IMR-90 (cell line): ENCODE results near the gene RNF14. TPM values are rescaled to one million over a fixed set of nuclear protein-coding genes. Genes with fewer than 3 reads are reported as not detected.
A peak's percentile ranks its signal among the peaks of the same experiment; 100 is the strongest.

Experiments used
- ATAC-seq: fragments of 200-7000 bp; cut with Tn5 transposase; 2 replicates; pipeline ENCODE4 v1.9.1; 2020; ENCODE audit warnings: low read depth, mild to moderate bottlenecking, moderate library complexity
- BruUV-seq: library from RNA; stranded (reverse); fragments of 400-500 nt; replicated peaks from 2 replicates; lab custom pipeline; 2021; lab: Mats Ljungman, UMichigan
- CTCF ChIA-PET: fragments of 300-600 bp; formaldehyde crosslinking; extraction: SDS; loops from one replicate; lab custom pipeline; 2021; ENCODE audit warnings: antibody characterized with exemption; lab: Yijun Ruan, JAX
- POLR2A ChIA-PET: fragments of 300-600 bp; sonication (Branson Sonifier 250); formaldehyde crosslinking; loops from one replicate; lab custom pipeline; 2022; ENCODE audit warnings: antibody characterized with exemption; ENCODE audit not compliant: unreplicated experiment; lab: Charles Lee
- DNase-seq: peaks from one replicate; pipeline ENCODE4 v3.0.0; 2013
- H2AFZ ChIP-seq: replicated peaks from 2 replicates; pipeline ENCODE3; 2013; ENCODE audit warnings: low read length, mild to moderate bottlenecking; ENCODE audit not compliant: poor library complexity
- H2AK5ac ChIP-seq: 2 replicates; pipeline ENCODE4 v1.6.1; 2013; ENCODE audit warnings: low read depth, low read length, inconsistent platforms
- H2AK9ac ChIP-seq: replicated peaks from 2 replicates; pipeline ENCODE3; 2013; ENCODE audit warnings: mild to moderate bottlenecking, low read depth, low read length, moderate library complexity; ENCODE audit not compliant: poor library complexity
- H2BK120ac ChIP-seq: 2 replicates; pipeline ENCODE4 v1.6.1; 2013; ENCODE audit warnings: low read depth, low read length, inconsistent platforms
- H2BK15ac ChIP-seq: 3 replicates; pipeline ENCODE4 v1.6.1; 2013; ENCODE audit warnings: low read depth, low read length, inconsistent platforms
- H2BK20ac ChIP-seq: 2 replicates; pipeline ENCODE4 v1.6.1; 2013; ENCODE audit warnings: low read depth, mild to moderate bottlenecking, inconsistent platforms, low read length, moderate library complexity
- H2BK5ac ChIP-seq: 2 replicates; pipeline ENCODE4 v1.6.1; 2013; ENCODE audit warnings: mild to moderate bottlenecking, low read depth, low read length, inconsistent platforms; ENCODE audit not compliant: poor library complexity, severe bottlenecking
- H3K14ac ChIP-seq: replicated peaks from 2 replicates; pipeline ENCODE4 v1.6.1; 2013; ENCODE audit warnings: low read depth, low read length, inconsistent platforms
- H3K18ac ChIP-seq: 2 replicates; pipeline ENCODE4 v1.6.1; 2013; ENCODE audit warnings: low read depth, low read length, control low read depth
- H3K23ac ChIP-seq: 2 replicates; pipeline ENCODE4 v1.6.1; 2013; ENCODE audit warnings: low read depth, low read length, inconsistent platforms
- H3K27ac ChIP-seq: 2 replicates; pipeline ENCODE4 v1.5.1; 2013; ENCODE audit warnings: mild to moderate bottlenecking, control low read depth, low read length; ENCODE audit not compliant: insufficient read depth
- H3K27me3 ChIP-seq: 2 replicates; pipeline ENCODE4 v1.6.1; 2013; ENCODE audit warnings: low read length; ENCODE audit not compliant: control insufficient read depth, insufficient read depth
- H3K36me3 ChIP-seq: 2 replicates; pipeline ENCODE4 v1.6.1; 2013; ENCODE audit warnings: low read length, mixed read lengths; ENCODE audit not compliant: control insufficient read depth, insufficient read depth
- H3K4ac ChIP-seq: 2 replicates; pipeline ENCODE4 v1.6.1; 2013; ENCODE audit warnings: low read depth, low read length, inconsistent platforms
- H3K4me1 ChIP-seq: 2 replicates; pipeline ENCODE4 v1.6.1; 2013; ENCODE audit warnings: low read length, mixed read lengths; ENCODE audit not compliant: control insufficient read depth, insufficient read depth
- H3K4me2 ChIP-seq: 2 replicates; pipeline ENCODE4 v1.6.1; 2013; ENCODE audit warnings: low read depth, mild to moderate bottlenecking, control low read depth, low read length, moderate library complexity
- H3K4me3 ChIP-seq: 2 replicates; pipeline ENCODE4 v1.5.1; 2013; ENCODE audit warnings: low read depth, mild to moderate bottlenecking, control low read depth, low read length, moderate library complexity; ENCODE audit not compliant: insufficient read depth
- H3K56ac ChIP-seq: 2 replicates; pipeline ENCODE4 v1.6.1; 2013; ENCODE audit warnings: low read length, inconsistent platforms; ENCODE audit not compliant: insufficient read depth; ENCODE audit errors: extremely low read depth
- H3K79me1 ChIP-seq, 2 experiments: 2 replicates each; pipeline ENCODE4 v1.6.1; 2013; ENCODE audit warnings: low read length in 2 of 2, inconsistent platforms in 1 of 2, low read depth in 1 of 2
- H3K9ac ChIP-seq: 2 replicates; pipeline ENCODE4 v1.6.1; 2013; ENCODE audit warnings: low read depth, low read length, control low read depth
- H3K9me1 ChIP-seq: 2 replicates; pipeline ENCODE4 v1.6.1; 2013; ENCODE audit warnings: low read length, inconsistent platforms; ENCODE audit not compliant: insufficient read depth
- H3K9me3 ChIP-seq: 2 replicates; pipeline ENCODE4 v1.6.1; 2013; ENCODE audit warnings: low read length; ENCODE audit not compliant: control insufficient read depth, insufficient read depth
- H4K20me1 ChIP-seq: 2 replicates; pipeline ENCODE4 v1.6.1; 2013; ENCODE audit warnings: low read length, inconsistent platforms; ENCODE audit not compliant: insufficient read depth
- H4K5ac ChIP-seq: 2 replicates; pipeline ENCODE4 v1.6.1; 2013; ENCODE audit warnings: mild to moderate bottlenecking, low read depth, low read length, control low read depth
- H4K8ac ChIP-seq, 2 experiments: 2 replicates each; pipeline ENCODE4 v1.6.1; 2013; ENCODE audit warnings: low read depth in 2 of 2, low read length in 2 of 2, control low read depth in 1 of 2, inconsistent platforms in 1 of 2
- H4K91ac ChIP-seq: 2 replicates; pipeline ENCODE4 v1.6.1; 2013; ENCODE audit warnings: low read depth, low read length, inconsistent platforms; ENCODE audit not compliant: insufficient read depth
- BHLHE40 ChIP-seq: fragments of 150-350 bp; IDR thresholded peaks from 2 replicates; pipeline ENCODE4 v1.6.1; 2016; ENCODE audit warnings: mild to moderate bottlenecking, low read depth, low read length
- CEBPB ChIP-seq: IDR thresholded peaks from 2 replicates; pipeline ENCODE4 v1.6.1; 2012; ENCODE audit warnings: low read depth, low read length, improper control_type of control experiment
- CHD1 ChIP-seq: IDR thresholded peaks from 2 replicates; pipeline ENCODE4 v1.6.1; 2012; ENCODE audit warnings: low read depth, low read length, improper control_type of control experiment
- CTCF ChIP-seq: conservative IDR thresholded peaks from 2 replicates; pipeline ENCODE4 v1.5.1; 2012; ENCODE audit warnings: mild to moderate bottlenecking, low read depth, low read length, improper control_type of control experiment
- ELK1 ChIP-seq: fragments of 150-350 bp; IDR thresholded peaks from 2 replicates; pipeline ENCODE4 v1.6.1; 2016; ENCODE audit warnings: low read depth, mild to moderate bottlenecking, low read length, moderate library complexity, borderline replicate concordance
- FOS ChIP-seq: fragments of 150-350 bp; IDR thresholded peaks from 2 replicates; pipeline ENCODE4 v1.6.1; 2016; ENCODE audit warnings: low read depth, low read length
- MAFK ChIP-seq: IDR thresholded peaks from 2 replicates; pipeline ENCODE4 v1.6.1; 2012; ENCODE audit warnings: low read depth, low read length, improper control_type of control experiment
- MXI1 ChIP-seq: IDR thresholded peaks from 2 replicates; pipeline ENCODE4 v1.6.1; 2012; ENCODE audit warnings: low read depth, mild to moderate bottlenecking, low read length, moderate library complexity, borderline replicate concordance
- NFE2L2 ChIP-seq: fragments of 150-350 bp; IDR thresholded peaks from 2 replicates; pipeline ENCODE4 v1.6.1; 2016; ENCODE audit warnings: low read depth, mild to moderate bottlenecking, low read length
- POLR2A ChIP-seq: IDR thresholded peaks from 2 replicates; pipeline ENCODE4 v1.6.1; 2012; ENCODE audit warnings: mild to moderate bottlenecking, low read depth, low read length
- RAD21 ChIP-seq: IDR thresholded peaks from 2 replicates; pipeline ENCODE4 v1.6.1; 2012; ENCODE audit warnings: low read length, improper control_type of control experiment
- RCOR1 ChIP-seq: IDR thresholded peaks from 2 replicates; pipeline ENCODE4 v1.6.1; 2012; ENCODE audit warnings: mild to moderate bottlenecking, low read length, improper control_type of control experiment; ENCODE audit not compliant: insufficient replicate concordance
- RFX5 ChIP-seq: IDR thresholded peaks from 2 replicates; pipeline ENCODE4 v1.8.0; 2012; ENCODE audit warnings: low read depth, mild to moderate bottlenecking, low read length, moderate library complexity
- SMC3 ChIP-seq: fragments of 150-350 bp; IDR thresholded peaks from 2 replicates; pipeline ENCODE4 v1.6.1; 2016; ENCODE audit warnings: low read depth, mild to moderate bottlenecking, antibody characterized with exemption, low read length, moderate library complexity
- WGBS, 2 experiments: methylation state at CpG; one replicate each; pipeline versions ENCODE4 v1.1.5 to v1.1.7; 2013; ENCODE audit warnings: missing lambda C conversion rate in 2 of 2; ENCODE audit not compliant: insufficient read length in 1 of 2; ENCODE audit errors: extremely low coverage in 2 of 2; 5-methylcytosine and 5-hydroxymethylcytosine counted together
- dilution Hi-C: fragments of 300-500 bp; cut with HindIII; formaldehyde crosslinking; loops from one replicate; pipeline ENCODE4 v1.14.3; 2018; ENCODE audit warnings: low sequenced_read_pairs; ENCODE audit not compliant: unreplicated experiment
- in situ Hi-C: fragments of 300-500 bp; cut with MboI; formaldehyde crosslinking; loops from 3 replicates; pipeline ENCODE4 v1.14.3; 2019; ENCODE audit warnings: low sequenced_read_pairs, inconsistent platforms, mixed read lengths
- intact Hi-C: fragments of 100-400 bp; cut with micrococcal nuclease; formaldehyde crosslinking; loops from 2 replicates; pipeline ENCODE4 v1.10.0; 2022
- polyA plus RNA-seq, 3 experiments: library from polyadenylated mRNA; depleted of rRNA; stranded (reverse); fragments of >200 nt; gene quantifications; 2 replicates each; pipeline ENCODE4 v1.2.3, GENCODE V29; 2012; ENCODE audit warnings: low replicate concordance in 1 of 3
- total RNA-seq: library from RNA; depleted of rRNA; stranded (reverse); fragments of >200 nt; gene quantifications from 2 replicates; pipeline ENCODE4 v1.2.3, GENCODE V29; 2012
- TF ChIP-seq, protein P1 (sequence below): fragments of 150-350 bp; IDR thresholded peaks from 2 replicates; pipeline ENCODE4 v1.6.1; 2017; ENCODE audit warnings: mild to moderate bottlenecking, antibody characterized with exemption, low read length, low read depth

RNF14 gene
- total and polyA plus RNA-seq, 2 of the 4 experiments (the other 2 are of a cell fraction) = 36.1 to 106 TPM

DNA sequence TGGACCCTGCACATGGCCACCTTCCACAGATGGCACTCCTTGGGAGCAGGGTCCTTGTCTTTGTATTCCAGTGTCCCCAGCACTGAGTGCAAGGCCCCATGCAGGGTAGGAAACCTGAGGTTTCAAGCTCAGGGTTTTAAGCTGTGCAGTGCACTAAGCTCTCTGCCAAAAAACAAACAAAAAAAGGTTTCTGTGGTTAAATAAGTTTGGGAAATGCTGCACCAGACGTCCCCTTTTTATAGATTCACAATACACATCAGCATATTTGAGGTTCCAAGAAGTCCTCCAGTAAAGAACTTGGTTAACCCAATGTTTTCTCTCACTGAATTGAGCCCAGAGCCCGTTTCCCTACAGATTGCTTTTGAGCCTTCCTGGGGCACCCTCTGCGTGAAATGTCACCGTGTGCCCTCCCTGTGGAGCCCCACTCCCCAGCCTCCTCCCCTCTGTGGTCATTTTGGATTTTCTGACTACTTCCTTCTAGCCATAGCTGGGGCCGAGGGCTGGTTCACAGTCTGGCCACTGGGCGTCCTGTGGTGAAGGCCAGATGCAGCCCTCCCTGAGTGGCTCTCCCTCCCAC is 28.1 kb upstream of the RNF14 start:
- POLR2A ChIA-PET = no interaction called here
- Histone ChIP-seq H2AK9ac (no peak overlapping the region), H3K4me1 (peaks cover 2% of the 10 kb centered on the region; the same call in 1 of the 2 replicates), H4K8ac (no peak overlapping the region), H2AFZ (no peak overlapping the region), H3K4me3 (no peak overlapping the region), H3K9me1 (peaks cover 7% of the 10 kb centered on the region; the same call in 1 of the 2 replicates), H3K9ac (no peak overlapping the region), H2BK20ac (no peak overlapping the region), H3K27me3 (no peaks in the 10 kb centered on the region; the same call in 1 of the 2 replicates), H2BK15ac (no peak overlapping the region), H3K56ac (no peak overlapping the region), H3K4me2 (no peak overlapping the region), H4K5ac (no peak overlapping the region), H3K14ac (no peak overlapping the region), H2BK120ac (no peak overlapping the region), H3K79me1 (peaks cover 0 to under 1% of the 10 kb centered on the region in 2 experiments; a peak in 1 of 4 replicates), H4K20me1 (peaks cover 3% of the 10 kb centered on the region; the same call in 1 of the 2 replicates), H3K18ac (no peak overlapping the region), H3K27ac (no peak overlapping the region), H3K9me3 (no peaks in the 10 kb centered on the region), H3K23ac (no peak overlapping the region), H3K36me3 (peaks cover 23% of the 10 kb centered on the region), H3K4ac (no peak overlapping the region), H2AK5ac (no peak overlapping the region), H2BK5ac (no peak overlapping the region), H4K91ac (no peak overlapping the region)
- dilution Hi-C loops (no loop called here), in situ Hi-C loops (no loop called here), intact Hi-C loops (no loop called here)
- CTCF ChIA-PET = interaction anchor here (1.5 kb wide), 1 partner anchor 20 kb away, joined by 5 read pairs; no protein-coding TSS in a partner anchor
- no TSS peak for BruUV-seq
- WGBS, 2 experiments = no CpG with 5 or more reads among the region's 6 CpGs
- TF ChIP-seq RAD21 = no peak
- TF ChIP-seq, protein P1, sequence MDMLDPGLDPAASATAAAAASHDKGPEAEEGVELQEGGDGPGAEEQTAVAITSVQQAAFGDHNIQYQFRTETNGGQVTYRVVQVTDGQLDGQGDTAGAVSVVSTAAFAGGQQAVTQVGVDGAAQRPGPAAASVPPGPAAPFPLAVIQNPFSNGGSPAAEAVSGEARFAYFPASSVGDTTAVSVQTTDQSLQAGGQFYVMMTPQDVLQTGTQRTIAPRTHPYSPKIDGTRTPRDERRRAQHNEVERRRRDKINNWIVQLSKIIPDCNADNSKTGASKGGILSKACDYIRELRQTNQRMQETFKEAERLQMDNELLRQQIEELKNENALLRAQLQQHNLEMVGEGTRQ = no peak
- TF ChIP-seq RFX5 = no peak
- TF ChIP-seq RCOR1 = no peak
- TF ChIP-seq FOS = no peak
- TF ChIP-seq CEBPB = no peak
- no peak for TF ChIP-seq CTCF
- TF ChIP-seq NFE2L2 = no peak
- TF ChIP-seq MAFK = no peak
- no peak for TF ChIP-seq CHD1
- TF ChIP-seq SMC3 = no peak
- TF ChIP-seq BHLHE40 = no peak
- TF ChIP-seq MXI1 = no peak
- no peak for TF ChIP-seq ELK1
- TF ChIP-seq POLR2A = no peak
- peak; percentile 62 for ATAC-seq
- peak; percentile 16 for DNase-seq
